Fibroblast of mammary gland (primary cell): Measurements from ENCODE around the gene PIP4K2C.
"Not testable (repeated sequence)": the region's sequence is repeated elsewhere in the genome, so short reads cannot be mapped to it uniquely, and the experiment has no call there.

Source experiments
- DNase-seq: peaks from one replicate; pipeline ENCODE4 v3.0.0-alpha.2; 2010; ENCODE audit warnings: low read depth
- H3K4me3 ChIP-seq: 2 replicates; pipeline ENCODE4 v1.5.1; 2011; ENCODE audit warnings: low read depth, mild to moderate bottlenecking, low read length, moderate library complexity; ENCODE audit not compliant: control insufficient read depth
- CTCF ChIP-seq: conservative IDR thresholded peaks from 2 replicates; pipeline ENCODE4 v1.5.1; 2011; ENCODE audit warnings: low read depth, low read length, inconsistent platforms; ENCODE audit not compliant: control insufficient read depth, insufficient read depth

Gene PIP4K2C

GRCh38 chr12:57584690-57585089 is 6.3 kb upstream of the PIP4K2C start:
- no peak for DNase-seq
- no peak overlapping the region for H3K4me3 ChIP-seq
- no peak for TF ChIP-seq CTCF

- no peak for DNase-seq
- TF ChIP-seq CTCF, result no peak
- no peak overlapping the region for H3K4me3 ChIP-seq
Observed at GRCh38 chr12:57585156-57585555, 5.8 kb upstream of the PIP4K2C start.

- TF ChIP-seq CTCF, result no peak
- H3K4me3 ChIP-seq, result no peak overlapping the region
- no peak for DNase-seq
Observed at GRCh38 chr12:57586128-57586527, 4.9 kb upstream of the PIP4K2C start.

GRCh38 chr12:57586832-57587429 is 4.1 kb upstream of the PIP4K2C start:
- TF ChIP-seq CTCF, result no peak
- DNase-seq, result no peak
- H3K4me3 ChIP-seq, result no peak overlapping the region

- not testable (repeated sequence) for DNase-seq
Observed at GRCh38 chr12:57588951-57589610, 1.9 kb upstream of the PIP4K2C start.

GRCh38 chr12:57590479-57590863 is 521 bp upstream of the PIP4K2C start:
- no peak for DNase-seq
- peak overlapping the region; percentile 71 for H3K4me3 ChIP-seq
- no peak for TF ChIP-seq CTCF

More at GRCh38 chr12:57588951-57589610, 1.9 kb upstream of the PIP4K2C start:
- H3K4me3 ChIP-seq, result not testable (repeated sequence)

GRCh38 chr12:57591782-57592325 is 862 bp downstream of the PIP4K2C start:
- H3K4me3 ChIP-seq, result peak overlapping the region; percentile 71
- DNase-seq, result no peak
- TF ChIP-seq CTCF, result no peak
